GM19452 (cell line): Measurements from ENCODE around the gene RGL1.
"Not testable (repeated sequence)": the region's sequence is repeated elsewhere in the genome, so short reads cannot be mapped to it uniquely, and the experiment has no call there.

ENCODE experiments used
- ATAC-seq: cut with Tn5 transposase; IDR thresholded peaks from one replicate; pipeline ENCODE4 v1.9.1; 2021; ENCODE audit not compliant: unreplicated experiment

Gene RGL1

GRCh38 chr1:183804916-183805841 is at the start of gene RGL1:
Gene RGL1, plus strand, starts transcription at chr1:183805120. Its CDS starts 178 bp downstream, at chr1:183805298.
- ATAC-seq = peak; percentile 60

GRCh38 chr1:183756326-183756725 is 48.6 kb upstream of the RGL1 start:
- ATAC-seq = no peak

DNA sequence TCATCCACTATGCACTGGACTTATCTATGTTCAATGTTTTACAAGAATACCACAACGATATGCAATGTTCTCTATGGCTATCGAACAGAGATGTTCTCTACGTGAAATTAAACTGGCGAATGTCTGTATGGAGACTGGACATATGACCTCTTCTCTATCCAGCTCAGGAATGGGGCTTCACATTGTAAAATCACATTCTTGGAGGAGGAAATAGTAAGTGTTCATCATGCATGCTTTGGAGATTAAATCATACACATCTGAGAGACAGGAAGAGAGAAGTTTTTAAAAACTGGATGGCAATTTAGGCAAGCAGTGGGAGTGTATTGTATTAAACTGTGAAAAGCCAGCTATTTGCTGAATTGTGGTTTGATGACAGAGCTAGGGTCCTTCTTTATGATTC is 47.9 kb upstream of the RGL1 start:
- no peak for ATAC-seq

- no peak for ATAC-seq
These were observed 46.0 kb upstream of the RGL1 start for GRCh38 chr1:183758913-183759312.

GRCh38 chr1:183760661-183761060 is 44.3 kb upstream of the RGL1 start:
- no peak for ATAC-seq

DNA sequence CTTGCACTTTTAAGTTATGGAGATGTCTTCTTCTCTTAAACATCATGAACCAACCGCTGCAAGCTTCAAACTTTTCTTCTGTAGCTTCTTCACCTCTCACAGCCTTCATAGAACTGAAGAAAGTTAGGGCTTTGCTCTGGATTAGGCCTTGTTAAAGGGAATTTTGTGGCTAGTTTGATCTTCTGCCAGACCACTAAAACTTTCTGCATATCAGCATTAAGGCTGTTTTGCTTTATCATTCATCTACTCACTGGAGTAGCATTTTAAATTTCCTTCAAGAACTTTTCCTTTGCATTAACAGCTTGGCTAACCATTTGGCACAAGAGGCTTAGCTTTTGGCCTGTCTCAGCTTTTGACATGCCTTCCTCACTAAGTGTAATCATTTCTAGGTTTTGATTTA is 43.0 kb upstream of the RGL1 start:
- no peak for ATAC-seq

GRCh38 chr1:183762856-183763255 is 42.1 kb upstream of the RGL1 start:
- ATAC-seq = not testable (repeated sequence)

GRCh38 chr1:183764981-183765380 is 39.9 kb upstream of the RGL1 start:
- ATAC-seq = no peak

GRCh38 chr1:183769956-183770815 is 34.7 kb upstream of the RGL1 start:
- no peak for ATAC-seq

DNA sequence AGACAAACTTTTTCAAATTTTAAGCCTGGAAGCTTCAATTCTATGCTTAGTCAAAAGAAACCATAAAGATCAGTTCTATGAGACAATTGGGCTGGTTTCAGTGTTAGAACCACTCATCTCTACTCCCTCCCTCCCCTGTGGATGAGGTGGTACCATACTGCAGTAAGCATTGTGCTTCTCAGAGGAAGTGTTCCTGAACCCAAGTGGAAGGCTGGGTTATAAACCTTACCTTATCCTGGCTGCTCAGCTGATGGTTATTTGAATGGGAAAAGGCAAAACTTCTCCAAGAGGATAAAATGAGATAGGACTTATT is 34.1 kb upstream of the RGL1 start:
- no peak for ATAC-seq

DNA sequence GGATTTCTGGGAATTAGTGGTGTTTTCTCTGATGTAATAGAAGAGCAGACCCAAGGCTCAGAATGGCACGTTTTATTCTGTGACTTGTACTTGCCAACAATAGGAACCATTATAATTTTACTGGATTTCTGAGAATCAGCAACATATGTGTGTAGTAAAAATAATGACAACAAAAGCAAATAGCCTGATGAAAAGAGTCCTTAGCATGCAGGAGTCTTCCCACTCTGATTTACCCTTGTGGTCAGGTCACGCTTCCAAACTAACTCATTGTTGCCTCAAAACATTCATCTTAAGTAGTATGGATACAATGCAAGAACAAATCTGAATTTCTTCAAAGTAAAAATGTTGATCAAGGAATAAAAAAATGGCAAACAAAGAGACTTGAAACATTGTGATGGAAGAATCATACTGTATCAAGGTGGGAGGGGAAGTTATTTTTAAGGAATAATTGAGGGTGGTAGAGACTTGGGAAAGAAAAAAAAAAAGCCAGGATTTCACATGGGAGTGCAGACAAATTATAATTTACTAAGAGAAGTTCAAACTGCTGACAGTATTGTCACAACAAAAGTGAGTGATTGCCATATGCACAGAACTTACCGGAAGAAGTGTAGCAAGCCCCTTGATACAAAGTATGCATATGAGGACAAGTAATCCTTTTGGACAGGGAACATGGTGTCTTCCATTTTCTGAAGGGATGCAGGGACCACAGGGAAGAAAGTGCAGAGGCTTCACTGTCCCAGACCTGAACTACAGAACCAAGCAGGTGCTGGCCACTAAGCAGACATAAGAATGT is 31.2 kb upstream of the RGL1 start:
- no peak for ATAC-seq

GRCh38 chr1:183774938-183775337 is 30.0 kb upstream of the RGL1 start:
- ATAC-seq = no peak

DNA sequence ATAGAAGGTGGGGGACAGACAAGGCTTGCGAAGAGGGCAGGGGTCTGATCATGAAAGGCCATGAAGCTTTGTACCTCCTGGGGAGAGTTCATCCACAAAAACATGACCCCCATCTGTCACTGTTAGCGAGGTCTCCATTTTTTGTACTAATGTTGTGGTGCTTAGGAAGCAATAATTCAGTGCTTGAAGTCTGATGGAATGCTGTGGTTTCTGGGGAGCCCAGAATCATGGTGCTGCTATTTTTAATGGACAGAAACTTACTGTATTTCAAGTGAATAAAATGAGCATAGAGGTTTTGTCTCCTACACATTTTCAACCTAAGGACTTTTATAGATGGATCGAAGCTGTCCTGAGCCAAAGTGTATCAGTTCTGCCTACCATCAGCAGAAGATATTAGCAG is 28.2 kb upstream of the RGL1 start:
- no peak for ATAC-seq

GRCh38 chr1:183777328-183777727 is 27.6 kb upstream of the RGL1 start:
- no peak for ATAC-seq

DNA sequence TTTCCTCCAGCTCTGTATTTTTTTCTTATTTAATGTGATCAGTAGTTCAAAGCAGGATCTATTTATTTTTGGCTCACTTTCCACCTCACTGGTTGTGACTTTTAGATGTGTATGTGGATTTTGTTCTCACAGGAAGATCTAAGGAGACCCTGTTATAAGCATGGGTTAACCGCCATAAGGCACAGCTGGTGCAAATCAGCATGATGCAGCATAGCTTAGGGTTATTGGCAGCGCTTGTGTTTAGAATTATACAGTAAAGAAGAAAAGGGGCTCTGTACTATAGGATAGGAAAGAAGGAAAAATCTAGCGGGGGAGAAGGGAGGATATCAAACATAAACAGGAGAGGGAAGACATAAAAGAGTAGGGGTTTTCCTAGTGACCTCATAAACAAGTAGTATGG is 26.9 kb upstream of the RGL1 start:
- no peak for ATAC-seq

GRCh38 chr1:183778568-183779433 is 26.1 kb upstream of the RGL1 start:
- no peak for ATAC-seq

GRCh38 chr1:183780159-183780558 is 24.8 kb upstream of the RGL1 start:
- ATAC-seq = no peak

- no peak for ATAC-seq
These were observed 24.2 kb upstream of the RGL1 start for GRCh38 chr1:183780757-183781156.

DNA sequence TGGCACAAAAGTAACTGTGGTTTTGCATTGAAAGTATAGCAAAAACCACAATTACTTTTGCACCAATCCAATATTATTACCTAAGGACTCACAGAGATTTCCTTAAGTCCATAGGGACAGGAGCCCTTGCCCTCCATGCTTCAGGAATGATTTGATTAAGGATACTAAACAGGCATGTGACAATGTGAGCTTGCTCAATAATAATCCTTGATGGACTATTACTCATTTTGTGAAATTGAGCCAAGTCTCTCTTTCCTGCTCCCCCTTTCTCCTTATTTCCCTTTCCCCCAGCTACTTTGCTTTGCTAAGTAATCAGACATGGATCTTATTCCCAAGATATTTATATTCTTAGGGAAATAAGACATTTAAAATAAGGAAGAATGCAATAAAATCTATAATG is 21.6 kb upstream of the RGL1 start:
- no peak for ATAC-seq
